GM23338 (cell line): ENCODE results near the gene MVB12B.

ENCODE experiments used
- CREB1 ChIP-seq: fragments of 250-450 bp; sonication (Bioruptor Pico); IDR thresholded peaks from 2 replicates; pipeline ENCODE4 v1.5.0; 2020; ENCODE audit warnings: low read depth, mild to moderate bottlenecking, moderate library complexity
- EZH2 ChIP-seq: fragments of 200-600 bp; sonication (generic); IDR thresholded peaks from one replicate; pipeline ENCODE4 v1.8.0; 2017; ENCODE audit warnings: antibody characterized with exemption, mild to moderate bottlenecking, low read depth; ENCODE audit not compliant: unreplicated experiment
- EZH2phosphoT487 ChIP-seq: fragments of 200-600 bp; sonication (generic); IDR thresholded peaks from one replicate; pipeline ENCODE4 v1.8.1; 2018; ENCODE audit warnings: antibody characterized with exemption; ENCODE audit not compliant: unreplicated experiment
- POLR2AphosphoS5 ChIP-seq: IDR thresholded peaks from 2 replicates; pipeline ENCODE4 v1.6.1; 2016; ENCODE audit warnings: antibody characterized with exemption, low read depth
- ZNF331 ChIP-seq: fragments of 250-450 bp; sonication (Bioruptor Pico); IDR thresholded peaks from 2 replicates; pipeline ENCODE4 v1.5.0; 2020; ENCODE audit warnings: low read depth, mild to moderate bottlenecking, moderate library complexity
- TF ChIP-seq, protein P1 (sequence below), 2 experiments: fragments of 200-600 bp in 1 of 2; sonication (generic) in 1 of 2; conservative IDR thresholded peaks; 2 replicates each; pipeline versions ENCODE4 v1.5.1 to v1.6.1; 2016 to 2017; ENCODE audit warnings: antibody characterized with exemption in 2 of 2, low read depth in 2 of 2, mild to moderate bottlenecking in 2 of 2, moderate library complexity in 1 of 2

DNA sequence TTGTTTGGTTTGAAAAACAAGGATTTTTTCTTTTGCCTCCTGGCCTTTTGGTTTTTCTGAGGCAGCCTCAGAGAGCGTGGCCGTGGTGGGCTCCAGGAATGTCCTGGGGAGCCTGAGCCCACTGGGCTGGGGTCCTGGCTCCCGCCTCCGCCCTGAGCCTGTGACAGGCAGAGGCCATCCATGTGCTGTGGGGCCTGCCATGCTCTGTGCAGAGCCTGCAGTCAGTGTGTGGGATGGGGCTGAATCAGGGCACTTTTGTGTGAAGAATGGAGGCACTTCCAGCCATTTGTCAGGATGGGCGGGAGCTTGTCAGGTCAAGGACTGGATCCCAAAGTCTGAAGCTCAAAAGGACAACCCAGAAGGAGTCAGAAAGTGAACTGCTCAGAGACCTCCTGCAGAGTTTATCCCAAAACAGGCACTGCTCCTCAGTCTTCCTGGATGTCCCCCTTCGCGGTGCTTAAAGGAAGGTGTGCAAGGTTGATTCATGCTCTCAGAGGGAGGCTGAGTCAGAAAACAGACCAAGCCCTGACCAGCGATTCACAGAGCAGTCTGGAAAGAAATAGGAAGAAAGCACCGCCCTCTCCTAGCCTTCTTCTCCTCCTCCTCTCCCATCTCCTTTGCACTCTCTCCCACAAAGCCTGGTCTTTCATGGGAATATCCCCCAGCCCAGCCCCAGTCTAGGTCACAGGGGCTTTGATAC is 53.2 kb downstream of the MVB12B start:
- TF ChIP-seq EZH2phosphoT487 (no peak), POLR2AphosphoS5 (no peak), ZNF331 (no peak), EZH2 (no peak), CREB1 (CRISPR knock-in tag) (no peak)
- TF ChIP-seq, protein P1, sequence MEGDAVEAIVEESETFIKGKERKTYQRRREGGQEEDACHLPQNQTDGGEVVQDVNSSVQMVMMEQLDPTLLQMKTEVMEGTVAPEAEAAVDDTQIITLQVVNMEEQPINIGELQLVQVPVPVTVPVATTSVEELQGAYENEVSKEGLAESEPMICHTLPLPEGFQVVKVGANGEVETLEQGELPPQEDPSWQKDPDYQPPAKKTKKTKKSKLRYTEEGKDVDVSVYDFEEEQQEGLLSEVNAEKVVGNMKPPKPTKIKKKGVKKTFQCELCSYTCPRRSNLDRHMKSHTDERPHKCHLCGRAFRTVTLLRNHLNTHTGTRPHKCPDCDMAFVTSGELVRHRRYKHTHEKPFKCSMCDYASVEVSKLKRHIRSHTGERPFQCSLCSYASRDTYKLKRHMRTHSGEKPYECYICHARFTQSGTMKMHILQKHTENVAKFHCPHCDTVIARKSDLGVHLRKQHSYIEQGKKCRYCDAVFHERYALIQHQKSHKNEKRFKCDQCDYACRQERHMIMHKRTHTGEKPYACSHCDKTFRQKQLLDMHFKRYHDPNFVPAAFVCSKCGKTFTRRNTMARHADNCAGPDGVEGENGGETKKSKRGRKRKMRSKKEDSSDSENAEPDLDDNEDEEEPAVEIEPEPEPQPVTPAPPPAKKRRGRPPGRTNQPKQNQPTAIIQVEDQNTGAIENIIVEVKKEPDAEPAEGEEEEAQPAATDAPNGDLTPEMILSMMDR (conservative IDR thresholded peaks at IDR 0.05; ENCODE audit: low read depth in 2 of 2): no peak
